ENCODE data around the gene PTP4A2. TPM values are rescaled to one million over a fixed set of nuclear protein-coding genes. Genes with fewer than 3 reads are reported as not detected.

PTP4A2 gene
- total and polyA plus RNA-seq, 2 of the 8 experiments (the other 6 are each of a cell fraction or from before 2014, with no cell fraction given), result 87.4 to 214 TPM

DNA sequence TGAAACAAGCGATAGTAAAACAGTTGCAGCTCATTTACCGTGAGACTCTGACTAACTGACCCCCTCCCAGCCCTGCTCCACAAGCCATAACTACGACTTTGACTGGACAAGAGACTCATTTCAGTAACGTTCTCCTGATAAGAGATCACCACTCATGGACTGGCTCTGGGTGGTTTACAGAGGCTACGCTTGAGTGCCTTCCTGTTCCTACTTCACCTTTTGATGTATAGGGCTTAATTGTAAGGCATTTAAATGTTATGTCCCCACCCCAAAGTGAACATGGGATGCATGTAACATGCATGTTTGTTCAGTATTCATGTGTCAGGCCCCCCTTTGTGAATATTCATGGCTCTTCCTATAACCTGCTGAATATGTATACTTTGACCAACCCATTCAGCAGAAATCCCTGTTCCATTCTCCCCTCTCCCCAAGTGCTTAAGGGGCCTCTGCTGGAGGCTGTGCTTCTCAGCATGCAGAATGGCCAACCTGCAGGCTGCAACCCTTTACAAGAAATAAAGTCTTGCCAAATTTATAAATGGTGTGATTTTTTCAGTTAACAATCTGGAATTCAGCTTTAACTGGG lies 71.6 kb downstream of the PTP4A2 start:
- Histone ChIP-seq H3K36me3 (ENCODE audit: control insufficient read depth in 2 of 4, insufficient read depth in 4 of 4, low read length in 3 of 4) (no peaks in the 10 kb centered on the region), H3K23me2 (ENCODE audit: low read depth, low read length) (0 out of 2 replicates have a peak, but pooled peaks cover 3% of the 10 kb centered on the region), H4K8ac (ENCODE audit: extremely low read depth, insufficient read depth, low read length) (no peak overlapping the region), H3K79me1 (ENCODE audit: low read depth, low read length) (no peaks in the 10 kb centered on the region), H2BK15ac (ENCODE audit: low read length) (no peak overlapping the region), H3K79me2 (ENCODE audit: control insufficient read depth in 1 of 2, insufficient read depth in 2 of 2, low read length in 2 of 2) (no peaks in the 10 kb centered on the region), H4K5ac (ENCODE audit: insufficient read length, low read depth, low read length) (no peak overlapping the region), H3K9me3 (ENCODE audit: insufficient read depth in 2 of 2, low read depth in 1 of 2, low read length in 1 of 2) (no peaks in the 10 kb centered on the region), H3K27me3 (replicated peaks in 1 of 4; ENCODE audit: control insufficient read depth in 3 of 4, extremely low read depth in 1 of 4, insufficient read depth in 3 of 4, low read length in 3 of 4) (no peaks in the 10 kb centered on the region), H2BK12ac (ENCODE audit: low read depth, low read length) (no peak overlapping the region), H2AFZ (ENCODE audit: low read length) (no peak overlapping the region), H3K4me1 (replicated peaks in 1 of 4; ENCODE audit: control insufficient read depth in 3 of 4, insufficient read depth in 4 of 4, low read length in 3 of 4) (no peaks in the 10 kb centered on the region), H3K14ac (ENCODE audit: insufficient read length) (no peak overlapping the region), H2BK5ac (ENCODE audit: low read depth, low read length) (no peak overlapping the region), H2BK120ac (replicated peaks; ENCODE audit: low read depth, low read length) (no peak overlapping the region), H2BK20ac (ENCODE audit: low read length) (no peak overlapping the region), H3K4me2 (ENCODE audit: insufficient read depth in 1 of 2, low read depth in 2 of 2, low read length in 2 of 2) (no peak overlapping the region), H4K91ac (replicated peaks; ENCODE audit: insufficient read length, low read length) (no peak overlapping the region), H3K18ac (ENCODE audit: extremely low read depth, low read length) (no peak overlapping the region), H2AK5ac (ENCODE audit: low read depth, low read length) (no peak overlapping the region), H3K9ac (replicated peaks in 1 of 4; ENCODE audit: extremely low read depth in 1 of 4, low read depth in 3 of 4, low read length in 3 of 4) (no peak overlapping the region), H4K20me1 (replicated peaks in 1 of 2; ENCODE audit: control insufficient read depth in 1 of 2, insufficient read depth in 2 of 2, low read length in 2 of 2) (no peaks in the 10 kb centered on the region), H3K56ac (replicated peaks; ENCODE audit: insufficient read length, low read depth, low read length) (no peak overlapping the region), H3K23ac (ENCODE audit: insufficient read length) (no peak overlapping the region), H3K27ac (ENCODE audit: low read depth, low read length) (no peak overlapping the region), H3K4ac (replicated peaks; ENCODE audit: insufficient read length, low read depth, low read length) (no peak overlapping the region), H3K4me3 (ENCODE audit: extremely low read depth in 1 of 4, insufficient read depth in 2 of 4, low read depth in 3 of 4, low read length in 4 of 4) (no peak overlapping the region)
- WGBS, 2 experiments (ENCODE audit: extremely low coverage in 1 of 2, insufficient coverage in 1 of 2, insufficient read length in 1 of 2, insufficient replicate concordance in 2 of 2, low coverage in 1 of 2, low lambda C conversion rate in 2 of 2, missing lambda C conversion rate in 1 of 2), result 87% methylated on average over 5 of the region's 5 CpGs; no CpG with 5 or more reads in 1 of the 2 experiments
- FAIRE-seq (no peak), DNase-seq (ENCODE audit: low read depth in 1 of 2, low spot score in 2 of 2) (no peak)
- TF ChIP-seq BACH1 (IDR thresholded peaks at IDR 0.05; ENCODE audit: low read length), result no peak
- no peak for TF ChIP-seq BCL11A (IDR thresholded peaks at IDR 0.05; ENCODE audit: low read depth in 2 of 2, low read length in 2 of 2)
- no peak for TF ChIP-seq TAF1 (IDR thresholded peaks at IDR 0.05; ENCODE audit: low read depth, low read length)
- CTCF ChIA-PET (ENCODE audit: partially characterized antibody), result interaction anchor here (0.7 kb wide), 2 partner anchors 51 to 132 kb away, joined by 3 to 4 read pairs; partner anchors contain the start of gene SPOCD1
- POLR2A ChIA-PET (ENCODE audit: partially characterized antibody), result no interaction called here
